HL-60 (cell line): ENCODE data around the gene MALRD1.

Experiments used
- DNase-seq, 2 experiments: peaks; one replicate each; pipeline ENCODE4 v3.0.0-alpha.2; 2010 to 2020; ENCODE audit warnings: low read depth in 1 of 2, low spot score in 1 of 2
- H3K27ac ChIP-seq: fragments of 250-450 bp; sonication (Bioruptor Pico); replicated peaks from 2 replicates; pipeline ENCODE4 v1.5.1; 2020; ENCODE audit warnings: mild to moderate bottlenecking, moderate library complexity
- H3K27me3 ChIP-seq: fragments of 250-450 bp; sonication (Bioruptor Pico); 2 replicates; pipeline ENCODE4 v1.5.1; 2021; ENCODE audit warnings: mild to moderate bottlenecking, moderate library complexity; ENCODE audit not compliant: insufficient read depth, poor library complexity, severe bottlenecking
- H3K4me3 ChIP-seq: replicated peaks from 2 replicates; pipeline ENCODE4 v1.5.1; 2011; ENCODE audit warnings: mild to moderate bottlenecking, control low read depth, low read length; ENCODE audit not compliant: insufficient read depth
- GABPA ChIP-seq: IDR thresholded peaks from 2 replicates; pipeline ENCODE4 v1.6.1; 2012; ENCODE audit warnings: low read depth
- POLR2AphosphoS5 ChIP-seq: IDR thresholded peaks from 2 replicates; pipeline ENCODE4 v1.6.1; 2012; ENCODE audit warnings: low read depth
- REST ChIP-seq: IDR thresholded peaks from 2 replicates; pipeline ENCODE4 v1.6.1; 2012; ENCODE audit warnings: low read depth; ENCODE audit not compliant: insufficient replicate concordance
- SPI1 ChIP-seq: IDR thresholded peaks from 2 replicates; pipeline ENCODE4 v1.6.1; 2012; ENCODE audit warnings: low read depth, mild to moderate bottlenecking, borderline replicate concordance
- TF ChIP-seq, protein P1 (sequence below): IDR thresholded peaks from one replicate; pipeline ENCODE4 v1.5.1; 2011; ENCODE audit warnings: low read length, control low read depth, inconsistent platforms; ENCODE audit not compliant: insufficient read depth

The MALRD1 gene

GRCh38 chr10:19605806-19606205 is 557.2 kb downstream of the MALRD1 start:
- no peak for TF ChIP-seq SPI1
- TF ChIP-seq GABPA: no peak
- no peak for TF ChIP-seq POLR2AphosphoS5
- TF ChIP-seq, protein P1, sequence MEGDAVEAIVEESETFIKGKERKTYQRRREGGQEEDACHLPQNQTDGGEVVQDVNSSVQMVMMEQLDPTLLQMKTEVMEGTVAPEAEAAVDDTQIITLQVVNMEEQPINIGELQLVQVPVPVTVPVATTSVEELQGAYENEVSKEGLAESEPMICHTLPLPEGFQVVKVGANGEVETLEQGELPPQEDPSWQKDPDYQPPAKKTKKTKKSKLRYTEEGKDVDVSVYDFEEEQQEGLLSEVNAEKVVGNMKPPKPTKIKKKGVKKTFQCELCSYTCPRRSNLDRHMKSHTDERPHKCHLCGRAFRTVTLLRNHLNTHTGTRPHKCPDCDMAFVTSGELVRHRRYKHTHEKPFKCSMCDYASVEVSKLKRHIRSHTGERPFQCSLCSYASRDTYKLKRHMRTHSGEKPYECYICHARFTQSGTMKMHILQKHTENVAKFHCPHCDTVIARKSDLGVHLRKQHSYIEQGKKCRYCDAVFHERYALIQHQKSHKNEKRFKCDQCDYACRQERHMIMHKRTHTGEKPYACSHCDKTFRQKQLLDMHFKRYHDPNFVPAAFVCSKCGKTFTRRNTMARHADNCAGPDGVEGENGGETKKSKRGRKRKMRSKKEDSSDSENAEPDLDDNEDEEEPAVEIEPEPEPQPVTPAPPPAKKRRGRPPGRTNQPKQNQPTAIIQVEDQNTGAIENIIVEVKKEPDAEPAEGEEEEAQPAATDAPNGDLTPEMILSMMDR: no peak
- TF ChIP-seq REST: no peak
- H3K4me3 ChIP-seq: no peak overlapping the region
- no peak overlapping the region for H3K27ac ChIP-seq
- no peaks in the 10 kb centered on the region for H3K27me3 ChIP-seq
- no peak for DNase-seq

- no peak overlapping the region for H3K4me3 ChIP-seq
- H3K27me3 ChIP-seq: no peaks in the 10 kb centered on the region
- no peak overlapping the region for H3K27ac ChIP-seq
- TF ChIP-seq GABPA (no peak), SPI1 (no peak), REST (no peak), POLR2AphosphoS5 (no peak)
- no peak for DNase-seq
Measured at GRCh38 chr10:19606968-19607367, 558.4 kb downstream of the MALRD1 start.

DNA sequence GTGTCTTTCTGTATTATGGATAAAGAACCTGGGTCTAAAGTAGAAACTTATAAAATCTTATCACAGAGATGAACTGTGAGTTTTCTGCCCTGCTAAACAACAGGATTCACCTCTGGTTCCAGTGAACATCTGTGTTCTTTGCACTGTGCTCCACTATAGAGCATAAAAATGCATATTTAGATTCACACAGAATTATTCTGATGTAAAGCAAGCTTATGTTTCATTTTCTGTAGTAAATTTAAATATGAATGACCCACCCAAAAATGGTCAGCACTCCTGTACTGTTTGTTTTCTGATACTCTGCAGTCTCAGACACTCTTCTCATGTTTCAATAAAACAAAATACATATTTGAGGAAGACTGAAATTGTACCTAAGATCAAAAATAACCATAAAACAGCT is 563.2 kb downstream of the MALRD1 start:
- TF ChIP-seq SPI1 (no peak), POLR2AphosphoS5 (no peak), REST (no peak), GABPA (no peak)
- TF ChIP-seq, protein P1: no peak
- no peak for DNase-seq
- no peak overlapping the region for H3K4me3 ChIP-seq
- H3K27me3 ChIP-seq: no peaks in the 10 kb centered on the region
- no peak overlapping the region for H3K27ac ChIP-seq

DNA sequence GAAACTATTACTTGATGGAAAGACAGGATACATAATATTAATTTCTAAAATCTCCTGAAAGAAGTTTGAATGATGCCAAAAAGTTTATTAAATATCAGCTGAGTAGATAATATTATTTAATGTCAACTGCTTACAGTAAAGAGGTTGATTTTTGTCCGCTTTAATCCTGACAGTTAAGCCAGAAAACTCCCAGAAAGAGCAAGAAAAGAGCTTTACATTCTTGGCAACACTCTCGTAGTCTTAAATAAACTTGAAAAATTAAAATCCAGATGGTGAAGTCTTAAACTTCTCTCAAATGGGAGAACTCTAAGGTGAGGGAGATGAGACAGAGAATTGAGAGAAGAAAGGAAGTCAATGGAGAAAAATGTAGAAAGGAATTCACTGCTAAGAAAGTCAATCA is 568.4 kb downstream of the MALRD1 start:
- TF ChIP-seq GABPA (no peak), POLR2AphosphoS5 (no peak), REST (no peak), SPI1 (no peak)
- TF ChIP-seq, protein P1: no peak
- no peak for DNase-seq
- H3K27ac ChIP-seq: no peak overlapping the region
- no peaks in the 10 kb centered on the region for H3K27me3 ChIP-seq
- H3K4me3 ChIP-seq: no peak overlapping the region
